ENCODE results near the gene FGR.
"Not testable (repeated sequence)": the region's sequence is repeated elsewhere in the genome, so short reads cannot be mapped to it uniquely, and the experiment has no call there.

The FGR gene

DNA sequence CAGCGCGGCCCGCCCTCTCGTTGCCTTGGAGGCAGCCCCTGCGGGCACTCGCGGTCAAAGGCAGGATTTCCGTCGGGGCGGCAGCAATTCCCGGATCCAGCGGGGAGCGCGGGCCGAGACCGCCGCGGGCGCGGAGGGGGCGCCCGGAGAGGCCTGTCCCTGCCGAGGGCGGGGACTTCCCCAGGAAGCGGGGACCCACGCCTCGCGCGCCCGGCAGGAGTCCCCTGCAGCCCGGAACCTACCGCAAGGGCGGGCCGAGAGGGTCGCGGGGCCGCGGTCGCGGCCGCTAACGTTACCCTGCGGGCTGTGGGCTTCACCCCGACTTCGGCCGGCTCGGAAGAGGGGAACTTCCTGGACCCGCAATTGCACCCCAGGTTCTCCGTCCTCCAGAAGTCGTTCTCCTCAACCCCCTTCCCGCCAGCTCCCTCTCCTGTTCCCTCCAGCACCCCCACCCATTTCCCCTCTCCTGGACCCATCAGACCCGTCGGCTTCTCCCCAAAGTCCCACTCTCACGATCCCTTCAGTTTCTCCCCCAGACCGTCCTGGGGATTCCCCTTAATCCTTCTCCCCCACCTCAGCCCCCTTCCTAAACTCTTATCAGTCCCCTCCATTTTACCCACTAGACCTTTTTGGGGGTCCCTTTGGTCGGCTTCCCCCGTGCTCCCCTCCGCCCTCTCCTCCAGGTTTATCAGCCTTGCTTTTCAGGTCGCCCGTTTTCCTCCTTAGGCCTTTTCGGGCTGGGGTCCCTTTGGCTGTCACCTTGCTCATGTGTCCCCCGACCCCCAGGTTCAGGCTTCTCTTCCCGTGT is 604 bp downstream of the FGR start:
- H3K4me3 ChIP-seq (ENCODE audit: low read depth, low read length) = peak overlapping the region; percentile 49
- TF ChIP-seq, protein P1, sequence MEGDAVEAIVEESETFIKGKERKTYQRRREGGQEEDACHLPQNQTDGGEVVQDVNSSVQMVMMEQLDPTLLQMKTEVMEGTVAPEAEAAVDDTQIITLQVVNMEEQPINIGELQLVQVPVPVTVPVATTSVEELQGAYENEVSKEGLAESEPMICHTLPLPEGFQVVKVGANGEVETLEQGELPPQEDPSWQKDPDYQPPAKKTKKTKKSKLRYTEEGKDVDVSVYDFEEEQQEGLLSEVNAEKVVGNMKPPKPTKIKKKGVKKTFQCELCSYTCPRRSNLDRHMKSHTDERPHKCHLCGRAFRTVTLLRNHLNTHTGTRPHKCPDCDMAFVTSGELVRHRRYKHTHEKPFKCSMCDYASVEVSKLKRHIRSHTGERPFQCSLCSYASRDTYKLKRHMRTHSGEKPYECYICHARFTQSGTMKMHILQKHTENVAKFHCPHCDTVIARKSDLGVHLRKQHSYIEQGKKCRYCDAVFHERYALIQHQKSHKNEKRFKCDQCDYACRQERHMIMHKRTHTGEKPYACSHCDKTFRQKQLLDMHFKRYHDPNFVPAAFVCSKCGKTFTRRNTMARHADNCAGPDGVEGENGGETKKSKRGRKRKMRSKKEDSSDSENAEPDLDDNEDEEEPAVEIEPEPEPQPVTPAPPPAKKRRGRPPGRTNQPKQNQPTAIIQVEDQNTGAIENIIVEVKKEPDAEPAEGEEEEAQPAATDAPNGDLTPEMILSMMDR (IDR thresholded peaks at IDR 0.05; ENCODE audit: insufficient read depth, low read depth, low read length, missing control alignments) = no peak
- peak; percentile 61 for DNase-seq (ENCODE audit: low read depth)

DNA sequence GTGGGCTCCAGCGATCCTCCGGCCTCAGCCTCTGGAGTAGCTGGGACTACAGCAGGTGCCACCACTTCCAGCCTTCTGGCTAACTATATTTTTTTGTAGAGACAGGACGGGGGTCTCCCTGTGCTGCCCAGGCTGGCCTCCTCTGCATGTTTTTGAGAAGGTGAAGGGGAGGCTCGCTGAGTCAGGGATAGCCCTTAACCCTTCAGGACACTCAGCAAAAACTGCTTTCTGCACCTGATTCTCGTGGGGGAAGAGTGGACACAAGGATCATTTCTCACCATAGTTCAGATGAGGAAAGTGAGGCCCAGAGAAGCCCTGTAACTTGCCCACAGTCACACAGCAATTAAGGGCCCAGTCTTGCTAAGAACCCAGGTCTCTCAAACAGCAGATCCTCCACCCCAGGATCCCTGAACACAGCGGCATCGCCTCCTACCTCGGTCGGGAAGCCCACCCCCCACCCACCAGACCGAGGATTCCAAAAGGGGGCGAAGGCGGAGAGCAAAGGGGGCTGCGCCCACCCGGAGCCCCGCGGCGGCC is 1.3 kb downstream of the FGR start:
- TF ChIP-seq, protein P1 (IDR thresholded peaks at IDR 0.05; ENCODE audit: insufficient read depth, low read depth, low read length, missing control alignments) = no peak
- DNase-seq (ENCODE audit: low read depth) = no peak
- peak overlapping the region; percentile 49 for H3K4me3 ChIP-seq (ENCODE audit: low read depth, low read length)

DNA sequence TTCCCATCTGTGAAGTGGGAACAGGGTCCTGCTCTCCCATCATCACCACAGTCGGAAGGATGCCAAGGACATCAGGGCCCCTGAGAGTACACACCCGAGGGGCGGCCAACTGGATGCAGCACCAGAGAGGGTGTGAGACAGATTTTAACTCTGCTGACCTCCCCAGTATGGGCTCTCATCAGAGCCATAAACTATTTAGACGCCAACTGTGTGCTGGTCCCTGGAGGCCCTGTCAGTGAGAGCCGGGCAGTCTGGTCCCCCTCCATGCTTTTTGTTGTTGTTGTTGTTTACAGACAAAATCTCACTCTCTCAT is 1.7 kb downstream of the FGR start:
- peak overlapping the region; percentile 49 for H3K4me3 ChIP-seq (ENCODE audit: low read depth, low read length)
- DNase-seq (ENCODE audit: low read depth) = no peak
- TF ChIP-seq, protein P1 (IDR thresholded peaks at IDR 0.05; ENCODE audit: insufficient read depth, low read depth, low read length, missing control alignments) = no peak

DNA sequence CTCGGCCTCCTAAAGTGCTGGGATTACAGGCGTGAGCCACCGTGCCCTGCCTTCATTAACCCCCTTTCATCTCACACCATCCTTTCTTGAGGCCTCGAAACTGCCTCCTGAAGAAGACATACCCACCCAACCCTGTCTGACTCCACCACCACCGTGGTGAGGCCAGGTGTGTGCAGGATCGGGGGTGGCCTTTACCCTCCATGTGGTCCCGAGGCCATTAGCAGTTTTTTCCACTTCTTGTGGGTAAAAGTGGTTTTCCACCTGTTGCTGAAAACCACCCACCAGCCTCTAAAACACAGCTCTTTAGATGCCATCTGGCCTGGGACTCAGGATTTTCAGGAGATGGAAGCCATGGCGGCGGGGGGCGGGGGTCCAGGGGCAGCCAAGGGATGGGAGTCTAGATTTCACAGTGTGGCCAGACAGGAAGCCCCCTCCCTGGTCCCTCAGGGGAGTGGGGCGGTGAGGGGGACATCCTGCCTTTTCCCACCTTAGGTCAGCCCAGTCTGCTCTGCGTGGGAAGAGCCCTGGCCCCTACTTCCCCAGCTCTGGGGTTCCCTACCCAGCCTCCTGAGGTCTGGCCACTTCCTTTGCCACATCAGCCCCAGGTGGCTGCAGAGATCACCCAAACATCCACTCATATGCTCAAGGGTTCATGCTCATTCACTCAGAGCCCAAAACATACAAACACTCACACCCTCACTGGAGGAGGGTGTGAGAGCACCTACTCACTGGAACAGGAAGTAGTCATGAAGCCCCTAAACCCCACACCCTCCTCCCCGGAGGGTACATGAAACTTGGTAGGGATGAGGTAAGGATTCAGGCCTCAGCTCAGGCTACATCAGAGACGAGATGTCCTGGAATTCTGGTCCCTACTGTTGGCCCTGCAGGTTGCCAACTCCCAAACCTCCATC is 2.3 kb downstream of the FGR start:
- H3K4me3 ChIP-seq (ENCODE audit: low read depth, low read length) = peak overlapping the region; percentile 49
- peak; percentile 90 for DNase-seq (ENCODE audit: low read depth)
- TF ChIP-seq, protein P1 (IDR thresholded peaks at IDR 0.05; ENCODE audit: insufficient read depth, low read depth, low read length, missing control alignments) = no peak

DNA sequence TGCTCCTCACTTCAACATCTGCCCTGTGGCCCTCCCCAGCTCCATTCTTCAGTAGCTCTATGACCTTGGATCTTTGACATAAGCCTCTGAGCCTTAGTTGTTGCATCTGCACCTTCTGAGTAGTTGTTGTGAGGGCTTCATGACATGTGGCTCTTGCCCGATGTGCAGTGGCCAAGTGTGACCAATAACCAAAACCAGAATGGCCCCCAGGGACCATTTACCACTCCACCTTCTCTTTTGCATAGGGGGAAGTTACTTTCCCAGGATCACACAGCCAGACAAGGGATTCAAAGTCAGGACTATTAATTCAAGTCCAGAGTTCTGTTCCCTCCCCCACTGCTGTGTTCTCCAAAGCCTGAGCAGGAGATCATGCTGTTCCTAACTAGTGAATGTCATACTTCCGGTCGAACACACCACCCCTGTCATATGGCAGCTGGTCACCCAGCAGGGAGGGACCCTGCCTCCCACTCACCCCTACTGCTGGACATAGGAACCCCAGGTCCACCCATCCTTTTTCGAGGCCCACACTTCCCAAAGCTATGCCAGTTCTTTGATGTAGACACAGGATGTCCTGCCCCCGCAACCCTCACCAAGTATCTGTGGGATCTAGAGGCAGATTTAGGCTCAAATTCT is 4.0 kb downstream of the FGR start:
- TF ChIP-seq, protein P1 (IDR thresholded peaks at IDR 0.05; ENCODE audit: insufficient read depth, low read depth, low read length, missing control alignments) = no peak
- peak overlapping the region; percentile 26 for H3K4me3 ChIP-seq (ENCODE audit: low read depth, low read length)
- peak; percentile 90 for DNase-seq (ENCODE audit: low read depth)

DNA sequence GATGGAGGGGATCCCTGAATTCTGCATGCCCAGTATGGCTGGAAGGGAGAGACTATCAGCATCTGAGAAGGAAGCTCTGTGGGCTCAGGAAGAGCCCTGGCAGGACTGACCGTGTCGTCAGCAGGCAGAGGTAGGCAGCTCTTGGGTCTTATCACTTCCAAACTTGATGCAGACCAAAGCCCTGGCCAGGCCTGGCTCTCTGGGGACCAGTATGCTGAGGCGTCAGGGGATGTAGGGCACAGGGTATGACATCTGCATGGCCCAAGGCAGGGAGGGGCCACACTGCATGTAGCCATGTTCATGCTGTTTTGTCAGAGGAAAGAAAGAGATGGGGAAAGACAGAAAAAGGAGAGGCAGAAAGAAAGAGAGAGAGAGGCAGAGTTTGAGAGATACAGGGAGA is 6.3 kb downstream of the FGR start:
- DNase-seq (ENCODE audit: low read depth) = no peak
- TF ChIP-seq, protein P1 (IDR thresholded peaks at IDR 0.05; ENCODE audit: insufficient read depth, low read depth, low read length, missing control alignments) = no peak
- no peak overlapping the region for H3K4me3 ChIP-seq (ENCODE audit: low read depth, low read length)

DNA sequence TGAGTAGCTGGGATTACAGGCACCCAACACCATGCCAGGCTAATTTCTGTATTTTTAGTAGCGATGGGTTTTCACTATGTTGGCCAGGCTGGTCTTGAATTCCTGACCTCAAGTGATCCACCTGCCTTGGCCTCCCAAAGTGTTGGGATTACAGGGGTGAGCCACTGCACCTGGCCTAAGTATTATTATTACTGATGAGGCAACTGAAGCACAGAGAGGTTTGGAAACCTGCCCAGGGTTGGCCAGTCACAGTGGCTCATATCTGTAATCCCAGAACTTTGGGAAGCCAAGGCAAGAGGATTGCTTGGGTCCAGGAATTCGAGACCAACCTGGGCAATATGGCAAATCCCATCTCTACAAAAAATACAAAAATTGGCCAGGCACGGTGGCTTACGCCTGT is 7.3 kb downstream of the FGR start:
- H3K4me3 ChIP-seq (ENCODE audit: low read depth, low read length); DNase-seq (ENCODE audit: low read depth): not testable (repeated sequence)
